Activated CD4-positive, alpha-beta T cell treated with anti-CD3 and anti-CD28 coated beads, Interleukin-2, amount 10 ng/mL, durations not matched to agents 7 days and 5 days (primary cell): ENCODE measurements around the gene SERPINI1. TPM values are rescaled to one million over a fixed set of nuclear protein-coding genes. Genes with fewer than 3 reads are reported as not detected.
A peak's percentile ranks its signal among the peaks of the same experiment; 100 is the strongest.

Experiments used
- CTCF ChIA-PET: fragments of 350-600 bp; sonication (Branson Sonifier 250); formaldehyde crosslinking; loops from one replicate; lab custom pipeline; 2021; ENCODE audit warnings: antibody characterized with exemption; lab: Charles Lee
- POLR2A ChIA-PET: fragments of 350-600 bp; sonication (Branson Sonifier 250); formaldehyde crosslinking; loops from one replicate; lab custom pipeline; 2021; ENCODE audit warnings: antibody characterized with exemption; lab: Charles Lee
- DNase-seq: peaks from one replicate; pipeline ENCODE4 v3.0.0-alpha.2; 2020
- H3K27ac Mint-ChIP-seq: one replicate; pipeline ENCODE4 v1.8.0; 2021; ENCODE audit warnings: mild to moderate bottlenecking, moderate library complexity, mixed read lengths
- H3K27me3 Mint-ChIP-seq: one replicate; pipeline ENCODE4 v1.8.0; 2021; ENCODE audit warnings: mixed read lengths
- H3K36me3 Mint-ChIP-seq: one replicate; pipeline ENCODE4 v1.8.0; 2021; ENCODE audit warnings: low read depth, mixed read lengths
- H3K4me1 Mint-ChIP-seq: one replicate; pipeline ENCODE4 v1.8.0; 2021; ENCODE audit warnings: mixed read lengths
- H3K4me3 Mint-ChIP-seq: one replicate; pipeline ENCODE4 v1.8.0; 2021; ENCODE audit warnings: mild to moderate bottlenecking, moderate library complexity, mixed read lengths
- H3K9me3 Mint-ChIP-seq: one replicate; pipeline ENCODE4 v1.8.0; 2021; ENCODE audit warnings: mixed read lengths
- total RNA-seq, 2 experiments: library from RNA; stranded (reverse); gene quantifications; one replicate each; pipeline ENCODE4 v1.2.3, GENCODE V29; 2021

Gene SERPINI1
- total RNA-seq, 2 experiments from 2014 or later: 2.1 to 3.1 TPM

DNA sequence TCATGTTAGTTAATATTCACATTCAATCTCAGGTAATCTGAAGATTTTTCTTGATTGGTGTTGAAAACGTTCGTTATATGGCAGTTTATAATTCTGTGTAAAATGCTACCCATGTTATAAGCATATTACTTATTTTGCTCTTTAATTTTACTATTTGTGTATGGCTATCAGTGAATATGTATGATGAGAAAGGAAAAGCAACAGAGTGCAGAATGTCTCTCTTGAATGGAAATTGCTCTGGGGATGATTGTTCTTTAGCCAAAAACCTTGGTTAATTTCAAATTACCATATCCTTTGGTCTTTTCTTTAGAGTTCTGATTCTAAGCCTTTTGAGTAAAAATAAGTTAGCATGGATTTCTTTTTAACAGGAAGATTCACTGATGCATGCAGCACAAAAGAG lies 2.5 kb downstream of the SERPINI1 start:
- H3K27me3 Mint-ChIP-seq: no peaks in the 10 kb centered on the region
- H3K36me3 Mint-ChIP-seq: no peaks in the 10 kb centered on the region
- no peak overlapping the region for H3K27ac Mint-ChIP-seq
- ChIA-PET CTCF (no interaction called here), POLR2A (no interaction called here)
- H3K4me3 Mint-ChIP-seq: no peak overlapping the region
- peaks cover 22% of the 10 kb centered on the region for H3K4me1 Mint-ChIP-seq
- H3K9me3 Mint-ChIP-seq: no peaks in the 10 kb centered on the region
- DNase-seq: no peak

DNA sequence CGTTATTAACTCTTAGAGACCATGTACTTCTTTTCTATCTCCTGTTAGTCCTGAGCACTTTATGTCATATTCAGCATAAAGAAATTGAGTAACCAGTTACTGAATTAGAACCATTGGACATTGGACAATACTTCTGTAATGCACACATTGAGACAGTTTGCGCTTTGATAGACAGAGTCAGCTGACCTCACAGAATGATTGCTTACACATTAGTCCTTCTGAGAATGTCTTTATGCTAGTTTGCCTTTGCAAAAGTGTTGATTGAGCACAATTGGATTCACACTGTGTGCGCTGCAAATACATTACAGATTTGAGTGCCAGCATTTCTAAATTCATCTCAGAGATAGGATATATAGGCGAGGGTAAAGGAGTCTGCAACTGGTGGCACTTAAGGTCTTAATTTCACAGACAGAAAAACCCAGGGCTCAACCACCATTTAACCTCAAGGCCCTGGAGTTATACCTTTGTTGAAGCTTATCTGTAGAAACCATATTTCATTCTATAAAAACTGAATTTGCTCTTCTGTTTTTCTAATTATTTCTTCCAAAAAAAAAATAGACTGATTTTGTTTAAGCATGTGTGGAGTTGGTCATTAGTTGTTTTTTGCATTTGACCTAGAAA lies 3.8 kb downstream of the SERPINI1 start:
- Mint-ChIP-seq H3K27me3 (no peaks in the 10 kb centered on the region), H3K4me3 (no peak overlapping the region), H3K27ac (no peak overlapping the region), H3K4me1 (peaks cover 16% of the 10 kb centered on the region), H3K9me3 (no peaks in the 10 kb centered on the region), H3K36me3 (no peaks in the 10 kb centered on the region)
- POLR2A ChIA-PET: no interaction called here
- no peak for DNase-seq
- CTCF ChIA-PET: no interaction called here

GRCh38 chr3:167740961-167741587 lies 5.6 kb downstream of the SERPINI1 start:
- DNase-seq: peak; percentile 37
- Mint-ChIP-seq H3K4me1 (peaks cover 16% of the 10 kb centered on the region), H3K9me3 (no peaks in the 10 kb centered on the region), H3K36me3 (no peaks in the 10 kb centered on the region), H3K4me3 (no peak overlapping the region), H3K27ac (no peak overlapping the region), H3K27me3 (no peaks in the 10 kb centered on the region)
- ChIA-PET CTCF (interaction anchor here (1.2 to 1.4 kb wide), 3 partner anchors 14 to 361 kb away, joined by 3 to 5 read pairs (median 3); partner anchors contain the start of gene ZBBX), POLR2A (no interaction called here)

DNA sequence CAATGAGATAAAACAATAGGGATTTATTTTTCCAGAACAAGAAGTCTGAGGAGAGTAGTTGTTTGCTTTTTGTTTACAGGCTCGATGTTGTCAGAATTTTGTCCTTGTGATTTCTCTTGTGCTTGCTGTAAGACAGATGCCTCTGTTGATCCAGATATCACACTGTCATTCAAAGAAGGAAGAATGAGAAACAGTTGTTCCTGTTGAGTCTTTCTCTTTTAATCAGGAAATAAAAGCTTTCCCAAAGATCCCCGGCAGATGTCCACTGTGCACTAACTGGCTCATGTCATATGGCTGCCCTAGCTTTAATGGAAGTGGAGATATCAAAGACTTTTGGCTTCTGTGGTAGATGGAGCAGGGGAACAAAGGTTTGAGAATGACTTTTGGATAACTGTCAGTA lies 6.8 kb downstream of the SERPINI1 start:
- H3K4me3 Mint-ChIP-seq: no peak overlapping the region
- peaks cover 14% of the 10 kb centered on the region for H3K4me1 Mint-ChIP-seq
- H3K27me3 Mint-ChIP-seq: no peaks in the 10 kb centered on the region
- no peak overlapping the region for H3K27ac Mint-ChIP-seq
- no peak for DNase-seq
- no peaks in the 10 kb centered on the region for H3K36me3 Mint-ChIP-seq
- POLR2A ChIA-PET: no interaction called here
- CTCF ChIA-PET: no interaction called here
- no peaks in the 10 kb centered on the region for H3K9me3 Mint-ChIP-seq

DNA sequence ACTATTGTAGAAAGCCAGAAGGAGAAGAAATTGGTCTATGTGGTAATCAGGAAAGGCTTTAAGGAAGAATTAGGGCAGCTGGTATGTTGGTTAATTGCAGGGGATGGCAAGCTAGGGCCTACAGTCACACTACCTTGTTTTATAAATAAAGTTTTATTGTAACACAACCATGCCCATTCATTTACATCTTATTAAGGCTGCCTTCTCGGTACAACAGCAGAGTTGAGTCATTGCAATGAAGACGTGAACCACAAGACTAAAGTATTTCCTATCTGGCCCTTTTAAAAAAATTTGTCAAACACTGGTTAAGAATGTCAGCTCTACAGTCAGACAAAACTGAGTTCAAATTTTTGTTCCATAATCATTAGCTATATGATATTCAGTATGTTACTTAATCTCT lies 8.3 kb downstream of the SERPINI1 start:
- H3K4me3 Mint-ChIP-seq: no peak overlapping the region
- H3K4me1 Mint-ChIP-seq: peaks cover 9% of the 10 kb centered on the region
- no peak for DNase-seq
- CTCF ChIA-PET: no interaction called here
- no peaks in the 10 kb centered on the region for H3K36me3 Mint-ChIP-seq
- H3K27me3 Mint-ChIP-seq: no peaks in the 10 kb centered on the region
- POLR2A ChIA-PET: no interaction called here
- H3K27ac Mint-ChIP-seq: no peak overlapping the region
- no peaks in the 10 kb centered on the region for H3K9me3 Mint-ChIP-seq

DNA sequence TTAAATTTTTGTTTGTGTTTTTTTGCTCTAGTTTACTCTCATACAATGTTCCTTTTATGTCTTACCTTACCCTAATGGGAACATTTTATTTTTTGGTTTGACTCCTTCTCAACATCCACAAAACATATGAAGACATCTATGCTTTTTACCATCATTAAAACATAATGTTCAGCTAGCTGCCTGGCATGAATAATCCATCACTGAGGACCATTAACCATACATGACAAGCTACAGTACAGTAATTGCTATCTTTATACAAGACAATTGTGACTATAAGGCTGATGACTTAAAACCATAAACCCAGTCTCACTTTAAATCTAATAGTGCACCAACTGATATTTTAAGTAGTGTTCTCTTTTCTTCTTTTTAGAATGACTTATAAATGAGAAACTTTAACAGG lies 13.7 kb downstream of the SERPINI1 start:
- Mint-ChIP-seq H3K9me3 (no peaks in the 10 kb centered on the region), H3K4me1 (peaks cover 18% of the 10 kb centered on the region), H3K36me3 (no peaks in the 10 kb centered on the region), H3K27me3 (no peaks in the 10 kb centered on the region), H3K27ac (no peak overlapping the region), H3K4me3 (no peak overlapping the region)
- ChIA-PET POLR2A (no interaction called here), CTCF (no interaction called here)
- no peak for DNase-seq

DNA sequence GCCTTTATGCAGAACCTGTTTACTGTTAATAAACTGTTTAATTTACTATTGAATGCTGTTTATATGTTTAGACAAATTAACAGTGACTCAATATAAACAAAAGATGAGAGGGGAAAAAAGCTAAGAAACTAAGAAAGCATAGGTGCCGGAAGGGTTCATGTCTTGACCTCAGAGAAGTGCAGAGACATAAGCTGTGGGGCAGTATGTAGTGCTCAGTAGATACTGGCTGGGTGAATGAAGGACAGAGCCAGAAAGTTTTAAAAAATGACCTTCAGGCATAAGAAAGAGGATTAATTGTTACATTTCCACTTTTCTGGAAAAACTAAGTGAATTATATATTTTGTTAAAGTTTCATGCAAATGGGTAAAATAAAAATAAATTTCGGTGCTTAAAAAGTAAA lies 14.2 kb downstream of the SERPINI1 start:
- ChIA-PET CTCF (no interaction called here), POLR2A (no interaction called here)
- Mint-ChIP-seq H3K27me3 (no peaks in the 10 kb centered on the region), H3K4me1 (peaks cover 18% of the 10 kb centered on the region), H3K4me3 (no peak overlapping the region), H3K27ac (peak overlapping the region; percentile 3), H3K9me3 (no peaks in the 10 kb centered on the region), H3K36me3 (no peaks in the 10 kb centered on the region)
- DNase-seq: no peak

DNA sequence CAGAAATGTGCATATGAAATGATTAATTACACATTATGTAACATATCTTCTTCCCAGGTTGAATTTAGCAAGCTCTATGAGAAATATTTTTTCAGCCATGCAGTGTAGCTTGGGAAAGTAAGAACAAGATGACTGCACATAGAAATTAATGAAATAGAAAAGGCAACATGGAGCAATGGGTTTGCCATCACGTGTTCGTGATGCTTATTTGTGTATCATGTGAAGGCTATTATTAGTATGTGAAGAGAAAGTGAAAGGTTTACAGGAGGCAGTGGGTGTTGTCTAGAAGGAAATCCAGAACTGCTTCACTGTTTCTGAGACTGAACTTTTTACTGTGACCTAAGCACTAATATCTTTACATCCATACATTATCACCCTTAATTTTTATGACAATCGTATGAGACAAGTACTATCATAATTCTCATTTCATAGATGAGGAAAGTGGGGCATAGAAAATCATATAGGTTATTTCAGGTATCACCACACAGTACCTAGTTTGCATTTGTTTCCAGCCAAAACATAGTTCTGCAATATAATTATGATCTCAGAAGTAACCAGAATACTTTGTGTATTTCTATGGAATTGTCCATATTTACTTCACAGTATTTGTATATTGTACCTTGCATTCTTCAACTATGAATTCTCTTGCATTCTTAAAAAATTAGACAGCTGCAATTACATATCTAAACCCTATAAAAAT lies 14.9 kb downstream of the SERPINI1 start:
- H3K4me1 Mint-ChIP-seq: peaks cover 19% of the 10 kb centered on the region
- peak; percentile 26 for DNase-seq
- peak overlapping the region; percentile 78 for H3K27ac Mint-ChIP-seq
- H3K27me3 Mint-ChIP-seq: no peaks in the 10 kb centered on the region
- CTCF ChIA-PET: interaction anchor here (1.0 kb wide), 1 partner anchor 15 kb away, joined by 3 read pairs; the partner anchor contains the start of gene SERPINI1
- H3K36me3 Mint-ChIP-seq: no peaks in the 10 kb centered on the region
- H3K9me3 Mint-ChIP-seq: no peaks in the 10 kb centered on the region
- POLR2A ChIA-PET: no interaction called here
- no peak overlapping the region for H3K4me3 Mint-ChIP-seq

DNA sequence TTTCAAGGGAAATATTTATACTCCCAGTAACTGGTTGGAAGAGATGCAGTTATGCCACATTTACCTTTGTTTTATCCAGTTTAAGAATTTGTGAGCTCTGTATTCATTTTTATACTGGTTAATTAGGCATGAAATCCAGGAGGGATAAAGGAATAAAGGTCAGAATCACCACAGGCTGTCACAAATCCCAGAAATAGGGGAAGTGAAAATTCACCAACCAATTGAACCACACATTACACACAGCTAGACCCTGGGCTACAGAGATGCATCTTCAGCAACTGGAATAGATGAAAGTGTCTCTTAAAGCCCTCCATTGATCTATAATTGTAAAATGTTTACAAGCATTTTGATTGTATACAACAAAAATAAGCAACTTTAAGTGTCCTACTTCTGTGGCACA lies 18.5 kb downstream of the SERPINI1 start:
- Mint-ChIP-seq H3K36me3 (no peaks in the 10 kb centered on the region), H3K9me3 (no peaks in the 10 kb centered on the region), H3K27ac (no peak overlapping the region), H3K27me3 (no peaks in the 10 kb centered on the region), H3K4me3 (no peak overlapping the region), H3K4me1 (peaks cover 14% of the 10 kb centered on the region)
- ChIA-PET CTCF (no interaction called here), POLR2A (no interaction called here)
- no peak for DNase-seq

DNA sequence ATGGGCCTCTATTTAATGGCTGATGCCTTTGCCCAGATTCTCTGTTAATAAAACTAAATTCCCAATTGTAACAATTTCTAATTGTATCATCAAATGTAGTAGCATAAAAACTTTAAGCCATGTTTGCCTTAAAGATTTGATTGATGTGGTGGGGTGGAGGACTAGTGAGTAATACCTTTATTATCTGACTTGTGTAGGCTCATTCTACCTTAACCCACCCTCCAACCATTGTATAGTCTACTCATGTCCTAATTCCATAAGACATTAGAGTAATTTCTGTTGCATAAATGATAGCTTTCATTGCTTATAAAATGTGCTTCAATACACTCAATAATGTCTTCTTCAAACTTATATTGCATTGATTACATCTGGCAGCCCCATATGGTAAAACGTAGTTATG lies 25.8 kb downstream of the SERPINI1 start:
- ChIA-PET CTCF (no interaction called here), POLR2A (no interaction called here)
- no peak for DNase-seq
- Mint-ChIP-seq H3K27ac (no peak overlapping the region), H3K36me3 (no peaks in the 10 kb centered on the region), H3K9me3 (peaks cover 5% of the 10 kb centered on the region), H3K27me3 (peaks cover 4% of the 10 kb centered on the region), H3K4me3 (no peak overlapping the region), H3K4me1 (peaks cover 5% of the 10 kb centered on the region)

DNA sequence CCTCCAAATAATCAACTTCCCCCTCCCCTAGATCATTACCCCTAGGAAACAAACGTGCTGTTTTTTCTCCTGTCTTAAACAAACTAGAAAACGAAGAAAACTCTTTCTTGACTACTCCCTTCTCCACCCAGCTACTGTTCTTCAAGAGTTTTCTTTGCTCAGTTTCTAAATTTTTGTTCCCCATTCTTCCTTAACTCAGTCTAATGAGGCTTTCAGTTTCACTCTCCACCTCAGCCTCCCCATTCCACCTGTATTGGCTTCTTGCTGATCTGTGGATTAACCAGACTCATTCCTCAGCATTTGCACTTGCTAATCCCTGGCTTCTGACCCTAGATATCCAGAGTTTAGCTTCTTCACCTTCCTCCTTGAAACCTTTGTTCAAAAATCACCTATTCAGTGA lies 26.8 kb downstream of the SERPINI1 start:
- peaks cover 5% of the 10 kb centered on the region for H3K9me3 Mint-ChIP-seq
- CTCF ChIA-PET: no interaction called here
- no peak overlapping the region for H3K27ac Mint-ChIP-seq
- DNase-seq: no peak
- H3K36me3 Mint-ChIP-seq: no peaks in the 10 kb centered on the region
- POLR2A ChIA-PET: no interaction called here
- H3K4me1 Mint-ChIP-seq: peaks cover 5% of the 10 kb centered on the region
- peaks cover 4% of the 10 kb centered on the region for H3K27me3 Mint-ChIP-seq
- no peak overlapping the region for H3K4me3 Mint-ChIP-seq

DNA sequence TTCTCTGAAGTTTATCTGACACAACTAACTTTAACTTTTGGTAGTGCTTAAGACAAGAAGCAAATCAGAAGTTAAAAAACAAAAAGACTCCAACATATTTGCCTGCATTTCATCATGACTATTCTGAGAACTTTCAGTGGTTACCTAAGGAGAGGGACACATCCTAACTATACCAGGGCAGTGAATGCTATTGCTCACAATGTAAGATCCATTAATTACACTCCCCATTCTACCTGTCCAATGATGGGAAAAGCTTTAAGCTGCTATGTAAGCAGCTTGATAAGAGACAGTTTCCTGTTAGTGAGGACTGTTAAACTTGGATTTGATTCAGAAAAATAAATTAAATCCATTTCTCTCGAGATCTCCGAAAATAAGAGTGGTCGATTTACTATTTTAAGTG lies 37.5 kb downstream of the SERPINI1 start:
- no peaks in the 10 kb centered on the region for H3K36me3 Mint-ChIP-seq
- no peak for DNase-seq
- POLR2A ChIA-PET: no interaction called here
- no peaks in the 10 kb centered on the region for H3K9me3 Mint-ChIP-seq
- H3K4me3 Mint-ChIP-seq: no peak overlapping the region
- no peak overlapping the region for H3K27ac Mint-ChIP-seq
- CTCF ChIA-PET: no interaction called here
- peaks cover 5% of the 10 kb centered on the region for H3K4me1 Mint-ChIP-seq
- no peaks in the 10 kb centered on the region for H3K27me3 Mint-ChIP-seq

GRCh38 chr3:167773584-167773983 lies 38.1 kb downstream of the SERPINI1 start:
- no peak for DNase-seq
- ChIA-PET CTCF (no interaction called here), POLR2A (no interaction called here)
- H3K27me3 Mint-ChIP-seq: no peaks in the 10 kb centered on the region
- H3K27ac Mint-ChIP-seq: no peak overlapping the region
- H3K9me3 Mint-ChIP-seq: no peaks in the 10 kb centered on the region
- peaks cover 5% of the 10 kb centered on the region for H3K4me1 Mint-ChIP-seq
- no peak overlapping the region for H3K4me3 Mint-ChIP-seq
- no peaks in the 10 kb centered on the region for H3K36me3 Mint-ChIP-seq
